ENCODE results near the gene ZKSCAN7. TPM values are rescaled to one million over a fixed set of nuclear protein-coding genes. Genes with fewer than 3 reads are reported as not detected.

The ZKSCAN7 gene
- total and polyA plus RNA-seq, 2 donors (not counting 3 experiments of a cell fraction or from before 2014, with no cell fraction given), result 0.75 to 1.9 TPM

- BruUV-seq (replicated peaks), result no TSS peak
- Histone ChIP-seq H3K9ac (replicated peaks; ENCODE audit: extremely low read depth, insufficient read depth, low read length) (no peak overlapping the region), H2AFZ (ENCODE audit: low read depth, low read length) (no peak overlapping the region), H3K4me2 (ENCODE audit: insufficient read depth, low read length) (no peak overlapping the region), H3K36me3 (ENCODE audit: control insufficient read depth in 2 of 2, extremely low read depth in 1 of 2, insufficient read depth in 2 of 2, low read length in 2 of 2) (no peaks in the 10 kb centered on the region), H3K9me3 (replicated peaks; ENCODE audit: control insufficient read depth, insufficient read depth, low read length) (no peaks in the 10 kb centered on the region), H3K4me1 (ENCODE audit: control insufficient read depth, extremely low read depth, insufficient read depth, low read length) (no peaks in the 10 kb centered on the region), H3K9me1 (replicated peaks; ENCODE audit: control insufficient read depth, extremely low read depth, insufficient read depth, low read length) (no peaks in the 10 kb centered on the region), H3K4me3 (replicated peaks in 1 of 3; ENCODE audit: insufficient read depth in 1 of 3, low read depth in 1 of 3, low read length in 3 of 3) (no peak overlapping the region), H3K27me3 (ENCODE audit: control insufficient read depth in 2 of 2, insufficient read depth in 2 of 2, low read length in 2 of 2) (no peaks in the 10 kb centered on the region), H3K79me2 (ENCODE audit: control insufficient read depth, insufficient read depth, low read length) (no peaks in the 10 kb centered on the region), H4K20me1 (replicated peaks; ENCODE audit: control insufficient read depth, extremely low read depth, insufficient read depth, low read length) (no peaks in the 10 kb centered on the region), H3K27ac (ENCODE audit: insufficient read depth, low read depth, low read length) (no peak overlapping the region)
- POLR2A ChIA-PET, result no interaction called here
- DNase-seq (ENCODE audit: low read depth, low spot score) (no peak), FAIRE-seq (no peak)
- CTCF ChIA-PET, result no interaction called here
- intact Hi-C loops (cut with micrococcal nuclease), result no loop called here
- dilution Hi-C loops (cut with MboI; ENCODE audit: extremely low pct_ligation_motif_present, low sequenced_read_pairs), result no loop called here
- no peak for TF ChIP-seq POLR2A (IDR thresholded peaks at IDR 0.05; ENCODE audit: low read depth, low read length)
- TF ChIP-seq CTCF (IDR thresholded peaks at IDR 0.05; ENCODE audit: extremely low read depth in 1 of 2, insufficient read depth in 1 of 2, low read depth in 1 of 2, low read length in 2 of 2), result no peak
- TF ChIP-seq JUN (IDR thresholded peaks at IDR 0.05; ENCODE audit: borderline replicate concordance, insufficient read depth, insufficient read length, low read depth), result no peak
- TF ChIP-seq MYC (IDR thresholded peaks at IDR 0.05; ENCODE audit: low read depth, low read length), result no peak
Observed at GRCh38 chr3:44568561-44568960, 13.6 kb downstream of the ZKSCAN7 start.

GRCh38 chr3:44571024-44571423 is 16.0 kb downstream of the ZKSCAN7 start:
- no peak overlapping the region for H3K9ac ChIP-seq (replicated peaks; ENCODE audit: extremely low read depth, insufficient read depth, low read length)
- dilution Hi-C loops (cut with MboI; ENCODE audit: extremely low pct_ligation_motif_present, low sequenced_read_pairs), result no loop called here
- no peak overlapping the region for H3K27ac ChIP-seq (ENCODE audit: insufficient read depth, low read depth, low read length)
- no peaks in the 10 kb centered on the region for H3K36me3 ChIP-seq (ENCODE audit: control insufficient read depth in 2 of 2, extremely low read depth in 1 of 2, insufficient read depth in 2 of 2, low read length in 2 of 2)
- H3K9me3 ChIP-seq (replicated peaks; ENCODE audit: control insufficient read depth, insufficient read depth, low read length), result no peaks in the 10 kb centered on the region
- intact Hi-C loops (cut with micrococcal nuclease), result no loop called here
- DNase-seq (ENCODE audit: low read depth, low spot score) (no peak), FAIRE-seq (no peak)
- no peaks in the 10 kb centered on the region for H3K9me1 ChIP-seq (replicated peaks; ENCODE audit: control insufficient read depth, extremely low read depth, insufficient read depth, low read length)
- BruUV-seq (replicated peaks), result no TSS peak
- ChIA-PET CTCF (no interaction called here), POLR2A (no interaction called here)
- no peak overlapping the region for H3K4me3 ChIP-seq (replicated peaks in 1 of 3; ENCODE audit: insufficient read depth in 1 of 3, low read depth in 1 of 3, low read length in 3 of 3)
- H2AFZ ChIP-seq (ENCODE audit: low read depth, low read length), result no peak overlapping the region
- H3K79me2 ChIP-seq (ENCODE audit: control insufficient read depth, insufficient read depth, low read length), result no peaks in the 10 kb centered on the region
- no peaks in the 10 kb centered on the region for H3K27me3 ChIP-seq (ENCODE audit: control insufficient read depth in 2 of 2, insufficient read depth in 2 of 2, low read length in 2 of 2)
- no peaks in the 10 kb centered on the region for H3K4me1 ChIP-seq (ENCODE audit: control insufficient read depth, extremely low read depth, insufficient read depth, low read length)
- no peak overlapping the region for H3K4me2 ChIP-seq (ENCODE audit: insufficient read depth, low read length)
- no peak for TF ChIP-seq GATA2 (IDR thresholded peaks at IDR 0.05; ENCODE audit: insufficient read depth, insufficient read length, low read depth, low read length)
- no peak for TF ChIP-seq POLR2A (IDR thresholded peaks at IDR 0.05; ENCODE audit: low read depth, low read length)
- TF ChIP-seq MYC (IDR thresholded peaks at IDR 0.05; ENCODE audit: low read depth, low read length), result no peak
- no peak for TF ChIP-seq JUN (IDR thresholded peaks at IDR 0.05; ENCODE audit: borderline replicate concordance, insufficient read depth, insufficient read length, low read depth)
- H4K20me1 ChIP-seq (replicated peaks; ENCODE audit: control insufficient read depth, extremely low read depth, insufficient read depth, low read length), result no peaks in the 10 kb centered on the region
